GM10847 (cell line): Measurements from ENCODE around the gene MESP2.

ENCODE experiments used
- POLR2A ChIP-seq: IDR thresholded peaks from 2 replicates; pipeline ENCODE4 v1.6.1; 2011; ENCODE audit not compliant: insufficient read length; ENCODE audit errors: extremely low read depth

Gene MESP2

GRCh38 chr15:89783111-89783860 is 7.2 kb downstream of the MESP2 start:
- no peak for TF ChIP-seq POLR2A

- no peak for TF ChIP-seq POLR2A
These were observed 7.9 kb downstream of the MESP2 start for GRCh38 chr15:89783861-89784685.

- no peak for TF ChIP-seq POLR2A
These were observed 8.5 kb downstream of the MESP2 start for GRCh38 chr15:89784686-89784960.

- TF ChIP-seq POLR2A, result no peak
These were observed 9.1 kb downstream of the MESP2 start for GRCh38 chr15:89785064-89785773.

- no peak for TF ChIP-seq POLR2A
These were observed 9.6 kb downstream of the MESP2 start for GRCh38 chr15:89785774-89786140.

- no peak for TF ChIP-seq POLR2A
These were observed 11.8 kb downstream of the MESP2 start for GRCh38 chr15:89787944-89788343.

- no peak for TF ChIP-seq POLR2A
These were observed 14.1 kb downstream of the MESP2 start for GRCh38 chr15:89790206-89790605.

GRCh38 chr15:89790661-89791060 is 14.5 kb downstream of the MESP2 start:
- TF ChIP-seq POLR2A, result no peak

GRCh38 chr15:89792106-89792805 is 16.1 kb downstream of the MESP2 start:
- no peak for TF ChIP-seq POLR2A

- no peak for TF ChIP-seq POLR2A
These were observed 18.6 kb downstream of the MESP2 start for GRCh38 chr15:89794627-89795241.

GRCh38 chr15:89795996-89796395 is 19.9 kb downstream of the MESP2 start:
- no peak for TF ChIP-seq POLR2A

GRCh38 chr15:89797678-89798201 is 21.6 kb downstream of the MESP2 start:
- no peak for TF ChIP-seq POLR2A

- TF ChIP-seq POLR2A, result no peak
These were observed 23.1 kb downstream of the MESP2 start for GRCh38 chr15:89799011-89799911.

- no peak for TF ChIP-seq POLR2A
These were observed 23.9 kb downstream of the MESP2 start for GRCh38 chr15:89799918-89800498.
